GM21423 (cell line): Measurements from ENCODE around the gene RAD21L1.

Experiments
- ATAC-seq: cut with Tn5 transposase; IDR thresholded peaks from one replicate; pipeline ENCODE4 v1.9.1; 2021; ENCODE audit warnings: mild to moderate bottlenecking, moderate library complexity; ENCODE audit not compliant: unreplicated experiment

RAD21L1 gene

DNA sequence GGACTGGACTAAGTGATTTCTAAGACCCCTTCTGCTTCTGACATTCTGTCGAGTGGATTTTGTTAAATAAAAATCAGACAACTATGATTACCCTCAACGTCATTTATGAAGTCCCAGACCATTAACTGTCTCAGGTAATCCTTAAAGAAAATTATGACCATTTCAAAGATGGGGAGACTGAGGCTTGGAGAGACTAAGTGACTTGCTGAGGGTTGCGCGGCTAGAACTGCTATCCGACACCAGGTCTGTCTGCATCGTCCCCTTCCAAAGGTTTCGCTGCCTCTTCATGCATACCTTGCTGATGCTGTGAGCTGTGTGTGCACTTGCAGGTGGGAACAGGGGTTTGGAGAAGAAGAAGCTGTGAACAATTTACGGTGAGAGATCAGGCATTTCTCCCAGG is 43.4 kb downstream of the RAD21L1 start:
- no peak for ATAC-seq

- ATAC-seq, result no peak
Measured at GRCh38 chr20:1269850-1270249, 44.0 kb downstream of the RAD21L1 start.

GRCh38 chr20:1272368-1273100 is 46.7 kb downstream of the RAD21L1 start:
- ATAC-seq, result no peak

DNA sequence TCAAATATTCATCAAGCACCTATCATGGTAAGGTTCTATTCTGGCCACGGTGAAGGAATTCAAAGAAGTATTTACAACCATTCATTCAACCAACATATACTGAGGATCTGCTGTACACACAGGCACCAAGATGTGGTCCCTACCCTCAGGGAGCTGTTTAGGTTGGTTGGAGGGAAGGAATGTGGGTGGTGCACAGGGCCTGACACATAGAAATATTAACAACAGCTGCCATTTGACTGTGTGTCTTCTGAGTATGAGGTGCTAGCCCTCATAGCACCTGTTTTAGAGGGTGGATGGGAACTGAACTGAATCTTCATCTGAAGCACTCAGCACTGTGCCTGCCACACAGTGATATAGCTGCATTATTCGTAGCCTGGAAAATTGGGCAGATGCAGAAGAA is 47.5 kb downstream of the RAD21L1 start:
- no peak for ATAC-seq

- ATAC-seq, result no peak
Measured at GRCh38 chr20:1274485-1275311, 48.9 kb downstream of the RAD21L1 start.

- ATAC-seq, result no peak
Measured at GRCh38 chr20:1275919-1276318, 50.1 kb downstream of the RAD21L1 start.

- no peak for ATAC-seq
Measured at GRCh38 chr20:1277529-1278322, 51.9 kb downstream of the RAD21L1 start.

- ATAC-seq, result no peak
Measured at GRCh38 chr20:1278993-1279392, 53.1 kb downstream of the RAD21L1 start.

DNA sequence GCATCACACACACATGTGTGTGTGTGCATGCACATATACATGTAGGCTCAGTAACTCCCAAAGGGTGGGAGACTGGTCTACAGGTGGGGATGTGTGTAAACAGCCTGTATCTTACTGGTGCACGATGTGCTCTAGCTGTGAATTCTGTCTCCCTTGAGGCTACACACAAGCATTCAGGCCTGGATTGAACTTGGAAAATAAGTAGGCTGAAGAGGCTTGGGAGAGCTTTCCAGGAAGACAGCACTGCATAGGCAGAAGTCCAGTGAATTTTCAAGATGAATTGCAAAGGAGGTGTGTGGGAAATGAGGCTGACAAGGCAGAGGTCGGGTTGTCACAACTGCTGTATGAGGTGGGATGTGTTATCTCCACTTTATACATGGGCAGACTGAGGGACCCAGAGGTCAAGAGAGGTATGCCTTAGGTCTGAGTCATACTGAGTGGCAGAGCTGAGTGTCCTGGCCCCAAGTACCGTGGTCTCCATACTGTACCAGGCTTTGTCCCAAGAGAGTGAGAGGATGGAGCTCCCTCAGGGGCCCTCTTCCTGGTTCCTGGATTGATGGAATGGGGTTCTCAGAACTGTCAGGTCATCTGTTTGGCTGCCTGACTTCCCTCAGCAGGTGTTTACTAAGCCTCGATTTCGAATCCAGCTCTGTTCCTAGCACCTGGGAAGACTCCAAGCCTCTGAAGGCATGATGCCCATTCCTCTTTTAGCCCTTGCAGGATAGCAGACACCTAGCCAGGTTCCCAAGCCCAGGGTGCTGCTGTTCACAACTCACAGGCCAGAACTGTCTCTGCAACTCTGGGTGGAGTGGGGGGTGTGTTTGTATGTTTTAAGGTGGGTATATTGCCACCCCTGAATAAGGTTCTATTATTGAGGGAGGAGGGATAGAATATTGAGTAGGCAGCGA is 54.6 kb downstream of the RAD21L1 start:
- ATAC-seq, result no peak

DNA sequence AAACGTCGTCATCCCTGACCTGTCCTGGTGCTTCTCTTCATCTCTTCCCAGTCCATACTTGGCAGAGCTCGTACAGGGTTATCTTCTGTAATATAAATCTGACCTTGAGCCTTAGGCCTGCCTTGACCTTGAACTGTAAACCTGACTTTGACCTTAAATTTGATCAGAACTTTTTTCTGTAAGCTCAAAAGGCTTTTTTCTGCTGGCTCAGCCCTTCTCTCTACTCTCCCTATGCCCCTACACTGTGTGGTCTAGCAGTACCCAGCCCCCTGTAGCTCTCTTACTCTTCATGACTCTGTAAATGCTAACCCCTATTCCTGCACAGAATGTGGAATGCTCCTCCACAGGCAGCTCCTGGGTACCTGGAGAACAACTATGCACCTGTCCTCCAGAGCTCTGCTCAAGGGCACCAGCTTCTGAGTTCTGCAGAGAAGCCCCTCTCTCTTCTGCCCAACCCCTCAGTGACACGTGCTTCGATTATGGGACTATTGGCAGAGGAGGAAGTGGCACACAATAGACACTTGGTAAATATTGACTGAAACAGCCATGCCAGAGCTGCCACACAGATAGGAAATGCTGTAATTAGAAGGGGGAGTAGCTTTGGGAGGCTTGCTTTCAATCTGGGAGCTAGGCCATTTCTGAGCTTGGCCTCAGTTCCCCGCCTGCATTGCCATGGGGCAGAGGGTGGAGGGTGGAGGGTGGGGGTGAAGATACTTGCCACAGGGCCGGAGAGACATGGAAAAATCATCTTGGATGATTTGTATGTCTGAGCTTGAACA is 55.6 kb downstream of the RAD21L1 start:
- ATAC-seq, result no peak

DNA sequence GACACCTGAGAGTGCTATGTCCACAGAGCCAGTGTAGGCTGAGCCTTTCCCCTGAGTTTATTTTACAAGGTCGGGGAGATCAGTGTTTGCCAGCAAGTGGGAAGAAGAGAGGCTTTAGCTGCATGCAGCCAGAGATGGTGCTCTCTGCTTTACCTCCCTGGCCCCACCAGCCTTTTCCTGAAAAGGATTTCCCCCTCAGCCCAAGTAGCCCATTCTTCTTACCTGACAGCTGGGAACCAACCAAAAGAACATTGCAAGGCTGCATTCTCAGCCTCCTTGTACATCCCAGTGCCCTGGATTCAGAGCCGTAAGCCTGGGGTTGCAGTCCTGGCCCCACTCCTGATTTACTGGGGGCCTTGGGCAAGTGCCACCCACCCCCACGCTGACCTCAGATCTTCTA is 57.1 kb downstream of the RAD21L1 start:
- ATAC-seq, result no peak

GRCh38 chr20:1283522-1284510 is 58.0 kb downstream of the RAD21L1 start:
- no peak for ATAC-seq

DNA sequence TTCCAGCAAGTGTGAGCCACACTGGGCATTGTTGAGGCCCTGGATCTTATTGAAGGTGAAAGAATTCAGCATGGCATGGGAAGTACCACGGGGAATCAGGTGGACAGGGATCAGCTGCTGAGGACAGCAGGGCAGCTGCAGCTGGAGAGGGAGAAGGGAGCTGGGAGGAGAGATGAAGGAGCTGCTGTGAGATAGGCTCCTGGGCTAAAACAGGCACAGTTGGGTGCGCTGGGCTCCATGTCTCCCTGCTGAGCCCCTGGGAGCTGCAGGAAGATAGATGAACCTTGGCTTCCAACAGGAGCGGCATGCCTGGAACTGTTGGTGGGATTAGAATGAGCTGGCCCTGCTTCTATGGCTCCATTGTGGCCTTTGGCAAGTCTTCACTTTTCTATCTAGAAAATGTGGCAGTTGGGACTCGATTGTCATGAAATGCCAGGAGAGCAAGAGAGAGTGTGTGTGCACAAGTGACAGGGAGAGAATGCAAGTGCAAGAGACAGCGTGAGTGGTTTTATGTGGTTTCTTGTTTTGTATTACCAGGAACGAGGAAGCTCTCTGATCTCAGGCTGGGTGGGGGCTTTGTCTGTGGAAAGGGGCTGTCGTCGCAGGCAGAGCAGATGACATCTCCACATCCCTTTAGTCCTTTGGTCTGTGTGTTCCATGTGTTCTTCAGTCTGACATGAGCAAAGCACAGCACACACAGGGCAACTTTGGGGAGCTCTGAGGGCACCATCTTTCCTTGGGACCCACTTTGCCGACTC is 60.6 kb downstream of the RAD21L1 start:
- no peak for ATAC-seq

DNA sequence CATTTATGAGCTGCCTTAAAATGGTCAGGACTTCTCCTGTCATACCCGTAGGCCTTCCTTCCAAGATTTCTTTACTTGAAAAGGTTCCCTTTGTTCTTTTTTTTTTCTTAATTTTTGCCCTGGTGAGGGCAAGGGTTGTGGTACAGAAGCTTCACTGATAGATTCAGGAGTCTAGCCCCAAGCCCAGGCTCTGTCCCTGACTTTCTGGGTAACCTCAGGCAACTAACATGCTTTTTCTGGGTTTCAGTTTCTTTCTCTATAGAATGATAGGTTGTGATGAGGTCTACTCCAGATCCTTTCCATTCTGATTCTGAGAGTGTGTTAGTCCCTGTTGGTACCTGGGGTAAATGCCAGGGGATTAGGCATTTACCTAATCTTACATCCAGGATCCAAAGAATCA is 61.5 kb downstream of the RAD21L1 start:
- ATAC-seq, result no peak

DNA sequence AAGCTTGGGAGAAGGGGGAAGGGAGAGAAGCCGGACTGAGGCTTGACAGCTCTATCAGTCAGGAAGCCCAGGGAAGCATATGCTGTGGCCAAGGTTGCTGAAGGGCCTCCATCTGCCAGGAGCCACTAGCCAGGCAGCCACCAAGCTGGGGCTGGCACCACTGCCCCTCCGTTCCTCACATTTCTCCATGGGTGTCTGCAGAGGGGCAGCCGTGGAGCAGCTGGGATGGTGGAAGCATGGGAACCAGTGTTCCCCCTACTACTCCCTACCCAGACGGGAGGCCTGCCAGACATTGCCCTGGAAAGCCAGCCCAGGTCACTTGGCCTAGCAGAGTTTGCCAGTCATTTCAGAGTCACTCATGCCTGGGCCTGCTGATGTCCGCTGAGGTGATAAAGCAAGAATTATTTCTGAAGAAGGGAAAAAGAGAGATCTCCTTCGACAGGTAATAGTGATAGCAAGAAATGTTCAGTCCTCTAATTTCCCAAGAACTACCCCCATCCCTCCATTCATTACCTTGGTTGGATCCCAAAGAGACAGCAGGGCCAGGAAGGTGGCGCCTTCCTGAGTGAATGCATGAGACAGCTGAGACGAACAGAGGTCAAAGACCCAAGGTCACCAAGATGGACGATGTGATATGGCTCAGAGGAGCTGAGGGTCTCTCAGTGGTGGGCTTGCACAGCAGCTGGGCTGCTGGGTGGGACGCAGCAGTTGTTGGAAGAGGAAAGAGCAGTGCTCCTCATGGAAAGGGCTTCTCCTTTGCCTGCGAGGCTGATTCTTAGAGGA is 62.1 kb downstream of the RAD21L1 start:
- ATAC-seq, result no peak

DNA sequence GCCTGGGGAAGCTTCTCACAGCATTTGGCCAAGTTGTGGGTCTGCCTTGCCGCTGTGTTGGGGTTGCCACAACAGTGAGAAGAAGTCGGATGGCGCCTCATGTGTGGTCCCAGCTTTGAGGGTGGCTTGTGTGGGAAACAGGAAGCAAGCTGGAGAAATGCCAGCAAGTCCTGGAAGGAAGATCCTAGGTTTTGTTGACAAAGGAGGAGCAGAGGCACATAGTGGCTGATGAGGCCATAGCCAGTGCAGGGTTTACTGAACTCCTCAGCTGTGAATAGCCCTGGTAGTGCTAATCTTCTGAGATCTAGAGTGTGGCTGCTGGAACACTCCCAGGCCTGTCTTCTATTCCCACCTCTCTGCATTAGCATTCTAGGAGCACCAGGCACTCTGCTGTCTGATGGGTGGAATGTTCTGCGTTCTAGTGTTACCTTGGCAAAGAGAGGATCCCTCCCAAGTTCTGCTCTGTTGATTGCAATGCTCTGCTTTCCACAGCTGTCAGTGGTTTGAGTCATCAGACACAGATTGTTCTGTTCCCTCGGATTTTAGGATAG is 65.4 kb downstream of the RAD21L1 start:
- ATAC-seq, result no peak

GRCh38 chr20:1292620-1293019 is 66.8 kb downstream of the RAD21L1 start:
- no peak for ATAC-seq
